ENCODE data around the gene RNF25.

GRCh38 chr2:218642786-218643185, 29.0 kb downstream of the RNF25 start:
- no peak for TF ChIP-seq CTCF (IDR thresholded peaks at IDR 0.05)
- no peak for TF ChIP-seq EP300 (IDR thresholded peaks at IDR 0.05)
